WTC11 (cell line): ENCODE results near the gene IGSF23.

Source experiments
- ATF1 ChIP-seq: sonication (generic); formaldehyde crosslinking; IDR thresholded peaks from 2 replicates; pipeline ENCODE4 v1.8.1; 2023; ENCODE audit warnings: mild to moderate bottlenecking, moderate library complexity, missing genetic modification reagents
- CREB1 ChIP-seq: sonication (generic); formaldehyde crosslinking; IDR thresholded peaks from 2 replicates; pipeline ENCODE4 v1.8.0; 2023; ENCODE audit warnings: mild to moderate bottlenecking, missing genetic modification reagents
- CTCF ChIP-seq: fragments of 200-600 bp; IDR thresholded peaks from 2 replicates; pipeline ENCODE4 v1.8.0; 2022; ENCODE audit warnings: antibody characterized with exemption
- JUN ChIP-seq: sonication (generic); formaldehyde crosslinking; IDR thresholded peaks from 2 replicates; pipeline ENCODE4 v1.8.0; 2023; ENCODE audit warnings: mild to moderate bottlenecking, missing genetic modification reagents
- MAX ChIP-seq: sonication (generic); formaldehyde crosslinking; IDR thresholded peaks from 2 replicates; pipeline ENCODE4 v1.8.0; 2022; ENCODE audit warnings: mild to moderate bottlenecking, missing genetic modification reagents
- MYBL2 ChIP-seq: sonication (generic); formaldehyde crosslinking; IDR thresholded peaks from 2 replicates; pipeline ENCODE4 v1.8.1; 2023; ENCODE audit warnings: mild to moderate bottlenecking, moderate library complexity, missing genetic modification reagents
- SP1 ChIP-seq: sonication (generic); formaldehyde crosslinking; conservative IDR thresholded peaks from 2 replicates; pipeline ENCODE4 v1.8.1; 2022; ENCODE audit warnings: missing genetic modification reagents
- ZBTB21 ChIP-seq: sonication (generic); formaldehyde crosslinking; IDR thresholded peaks from 2 replicates; pipeline ENCODE4 v1.8.1; 2023; ENCODE audit warnings: mild to moderate bottlenecking, missing genetic modification reagents, borderline replicate concordance
- ZNF121 ChIP-seq: sonication (generic); formaldehyde crosslinking; IDR thresholded peaks from 2 replicates; pipeline ENCODE4 v1.8.0; 2023; ENCODE audit warnings: missing genetic modification reagents
- ZNF425 ChIP-seq: fragments of 250-450 bp; sonication (Bioruptor Pico); conservative IDR thresholded peaks from 2 replicates; pipeline ENCODE4 v1.9.0; 2021; ENCODE audit warnings: mild to moderate bottlenecking
- ZNF532 ChIP-seq: fragments of 250-450 bp; sonication (Bioruptor Pico); IDR thresholded peaks from 2 replicates; pipeline ENCODE4 v1.9.0; 2021; ENCODE audit warnings: mild to moderate bottlenecking, borderline replicate concordance
- ZSCAN18 ChIP-seq: fragments of 250-450 bp; sonication (Bioruptor Pico); IDR thresholded peaks from 2 replicates; pipeline ENCODE4 v2.1.2; 2022; ENCODE audit warnings: mild to moderate bottlenecking, moderate library complexity

- TF ChIP-seq CTCF (no peak), SP1 (CRISPR knock-in tag) (no peak), ATF1 (CRISPR knock-in tag) (no peak), ZNF532 (no peak), MAX (CRISPR knock-in tag) (no peak), JUN (CRISPR knock-in tag) (no peak), MYBL2 (CRISPR knock-in tag) (no peak), ZBTB21 (CRISPR knock-in tag) (no peak), ZNF121 (no peak), CREB1 (CRISPR knock-in tag) (no peak), ZNF425 (CRISPR knock-in tag) (no peak), ZSCAN18 (CRISPR knock-in tag) (no peak)
Measured at GRCh38 chr19:44581288-44581687, 32.1 kb upstream of the IGSF23 start.
